ENCODE data around the gene TMEM182.

The TMEM182 gene

DNA sequence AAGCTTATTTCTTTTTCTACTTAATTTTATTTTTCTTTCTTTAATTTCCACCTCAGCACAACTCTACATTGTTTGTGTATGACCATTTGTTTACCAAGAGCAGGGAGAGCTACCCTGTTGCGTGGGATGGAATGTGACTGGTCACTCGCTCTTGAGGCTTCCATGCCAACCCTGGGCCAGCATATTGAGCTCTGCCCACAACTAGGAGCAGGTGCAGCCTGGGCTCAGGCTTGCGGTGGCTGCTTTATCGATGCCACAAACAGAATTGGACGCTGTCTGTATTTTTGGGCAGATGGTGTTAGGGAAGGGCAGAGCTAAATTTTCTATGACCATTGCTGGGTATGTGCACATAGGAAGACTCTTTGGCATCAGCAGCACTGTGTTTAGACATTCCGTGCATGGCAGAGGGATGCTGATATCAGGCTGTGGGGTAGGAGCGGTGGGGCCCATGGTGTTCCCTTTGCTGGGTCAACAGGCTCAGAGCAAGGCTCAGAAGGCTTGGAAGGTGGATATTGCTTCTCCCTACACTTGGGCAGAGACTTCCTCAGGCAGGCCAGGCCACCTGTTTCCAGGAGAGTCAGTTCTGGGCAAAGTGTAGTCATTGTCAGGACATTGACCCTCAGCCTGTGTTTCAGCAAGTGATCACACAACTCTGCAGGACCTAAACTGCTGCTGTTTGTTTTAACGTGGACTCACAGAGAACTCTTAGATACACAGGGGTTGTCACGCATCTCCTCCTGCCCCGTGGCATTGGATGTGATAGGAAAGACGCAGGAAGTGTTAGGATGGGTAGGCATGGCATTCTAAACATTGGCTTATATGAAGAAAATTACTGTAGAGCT is 40.2 kb downstream of the TMEM182 start:
- DNase-seq (ENCODE audit: low spot score) = no peak

DNA sequence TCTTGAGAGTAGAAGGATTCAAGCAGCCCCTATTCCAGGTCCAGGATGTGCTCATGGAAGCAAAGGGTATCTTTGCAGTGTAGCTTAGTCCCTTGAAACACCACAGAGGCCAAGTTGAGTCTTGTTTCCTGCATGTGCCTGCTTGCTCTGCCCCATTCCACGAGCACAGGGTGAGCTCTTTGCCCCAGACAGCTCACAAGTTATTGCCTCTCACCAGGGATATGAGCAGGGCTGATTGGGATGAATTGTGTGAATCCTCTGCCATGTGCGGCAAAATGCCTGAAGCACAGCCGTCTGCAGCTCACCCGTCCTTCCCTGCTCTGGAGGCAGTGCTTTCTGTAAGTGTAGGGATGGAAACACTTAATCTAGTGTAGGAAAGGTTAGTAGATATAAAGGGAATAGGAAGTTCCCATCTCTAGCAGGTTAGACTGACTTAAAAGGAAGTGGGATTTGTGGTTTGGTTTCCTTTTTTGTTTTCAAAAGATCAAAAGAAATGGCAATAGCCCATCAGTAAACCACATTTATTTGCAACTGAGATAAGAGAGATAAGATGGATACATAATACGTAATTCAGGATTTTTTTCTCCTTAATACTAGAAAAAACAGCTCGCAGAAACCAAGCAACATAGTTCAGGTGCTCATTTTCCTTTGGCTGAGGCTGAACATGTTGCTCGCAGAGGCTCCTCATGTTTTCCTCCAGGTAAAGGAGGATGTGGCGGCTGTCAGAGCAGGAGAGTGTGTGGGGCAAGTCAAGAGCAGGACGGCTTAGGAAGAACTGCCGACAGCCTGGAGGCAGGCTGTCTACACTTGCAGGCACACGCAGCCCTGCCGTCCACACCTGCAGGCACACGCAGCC is 41.4 kb downstream of the TMEM182 start:
- DNase-seq (ENCODE audit: low spot score) = no peak

DNA sequence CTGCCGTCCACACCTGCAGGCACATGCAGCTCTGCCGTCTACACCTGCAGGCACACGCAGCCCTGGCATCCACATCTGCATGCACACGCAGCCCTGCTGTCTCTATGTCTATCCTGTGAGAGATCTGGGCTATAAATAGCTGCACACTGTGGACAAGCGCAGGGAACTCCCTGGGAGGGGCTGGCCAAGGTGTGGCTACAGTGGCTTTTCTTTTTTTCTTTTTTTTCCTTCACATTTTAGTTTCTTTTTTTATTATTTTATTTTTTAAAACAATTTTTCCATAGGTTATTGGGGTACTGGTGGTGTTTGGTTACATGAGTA is 42.0 kb downstream of the TMEM182 start:
- DNase-seq (ENCODE audit: low spot score) = no peak

GRCh38 chr2:102806250-102806837 is 44.5 kb downstream of the TMEM182 start:
- DNase-seq (ENCODE audit: low spot score) = peak; percentile 19

DNA sequence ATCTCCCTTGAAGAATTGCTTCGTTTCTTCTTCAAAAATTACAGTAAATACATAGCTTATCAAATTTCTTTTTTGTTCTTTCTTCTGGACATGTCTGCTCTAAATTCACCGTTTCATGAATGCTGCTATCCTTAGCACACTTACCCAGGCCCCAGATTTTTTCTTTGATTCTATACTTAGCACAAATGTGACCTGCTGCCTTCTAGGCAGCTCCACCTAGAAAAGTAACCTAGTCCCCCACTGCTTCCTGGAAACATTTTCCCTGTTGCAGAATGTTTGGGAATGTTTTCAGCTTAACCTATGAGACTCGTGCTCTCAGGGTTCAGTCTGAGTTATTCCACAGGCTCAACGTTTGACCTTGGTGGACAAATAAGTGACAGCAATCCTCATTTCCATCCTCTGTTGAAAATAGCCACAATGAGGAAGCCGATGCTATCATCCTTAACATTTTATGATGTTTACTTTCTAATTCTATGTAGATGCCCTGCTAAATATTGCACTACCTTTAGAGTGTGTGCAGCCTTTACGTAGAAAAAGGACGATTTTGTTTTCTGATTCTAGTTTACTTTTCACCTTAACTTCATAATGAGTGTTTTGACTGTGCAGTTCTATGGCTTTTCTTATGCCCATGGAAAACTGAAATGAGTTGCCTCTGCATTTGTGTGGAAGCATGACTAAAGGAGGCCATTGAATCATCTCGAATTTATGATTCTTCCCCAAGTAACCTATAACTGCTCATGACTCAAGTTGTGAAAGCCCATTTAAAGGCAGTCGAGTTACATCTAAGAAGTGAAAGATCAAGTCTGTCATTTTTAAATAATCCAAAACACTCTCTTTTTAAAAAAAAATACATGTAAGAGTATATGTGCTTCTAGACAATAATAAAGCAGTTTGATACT is 47.7 kb downstream of the TMEM182 start:
- no peak for DNase-seq (ENCODE audit: low spot score)

DNA sequence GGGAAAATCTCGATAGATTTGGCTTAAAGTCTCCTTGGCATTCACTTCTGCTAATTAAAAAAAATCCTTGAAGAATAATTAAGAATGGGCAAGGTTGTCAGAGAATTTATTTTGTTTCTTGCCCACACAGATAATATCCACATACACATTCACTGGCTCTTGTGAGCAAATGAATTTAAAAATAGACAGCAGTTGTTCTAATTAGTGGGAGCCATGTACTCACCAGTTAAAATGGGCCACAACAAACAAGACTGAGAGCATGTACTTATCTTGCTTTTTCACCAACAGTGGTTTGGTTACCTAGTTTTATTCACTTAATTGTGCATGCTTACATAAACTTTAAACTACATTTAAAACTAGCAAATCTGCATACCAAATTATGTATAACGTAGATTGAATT is 53.5 kb downstream of the TMEM182 start:
- DNase-seq (ENCODE audit: low spot score) = no peak

DNA sequence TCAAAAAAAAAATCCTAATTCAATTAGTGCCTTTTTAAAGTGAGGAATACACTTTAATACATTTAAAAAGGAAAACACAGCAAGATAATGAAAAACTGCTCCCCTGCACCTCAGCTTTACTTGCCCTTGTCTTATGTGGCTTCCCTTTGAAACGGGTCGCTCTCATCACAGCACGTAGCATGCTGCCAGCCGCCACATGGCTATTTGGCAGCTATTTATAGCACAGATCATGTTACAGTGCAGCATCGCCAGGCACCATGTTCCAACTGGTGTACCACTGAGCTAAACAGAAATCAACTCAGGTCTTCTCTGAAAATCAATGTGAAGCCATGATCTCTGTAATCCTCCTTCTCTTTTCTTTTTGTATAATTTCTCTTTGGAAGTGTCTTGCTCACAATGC is 65.1 kb downstream of the TMEM182 start:
- no peak for DNase-seq (ENCODE audit: low spot score)

DNA sequence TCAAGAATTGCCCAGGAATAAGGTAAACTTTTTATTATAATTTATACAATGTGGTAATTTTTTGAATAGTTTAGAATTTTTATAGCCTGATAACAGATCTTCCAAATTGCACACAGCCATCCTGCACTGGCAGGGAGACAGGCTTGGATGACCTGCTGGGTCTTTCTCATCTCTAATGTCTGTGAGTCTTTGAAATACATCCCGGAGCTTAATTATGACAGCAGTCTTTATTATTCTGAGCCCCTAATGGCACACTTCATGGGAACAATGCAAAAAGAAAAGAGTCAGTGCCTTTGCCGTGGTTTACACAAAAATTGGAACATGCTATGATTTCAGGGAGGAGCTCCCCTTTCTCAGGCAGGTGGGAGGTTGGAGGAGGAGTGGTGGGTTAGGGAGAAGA is 71.0 kb downstream of the TMEM182 start:
- no peak for DNase-seq (ENCODE audit: low spot score)

GRCh38 chr2:102834523-102835273 is 72.9 kb downstream of the TMEM182 start:
- no peak for DNase-seq (ENCODE audit: low spot score)

DNA sequence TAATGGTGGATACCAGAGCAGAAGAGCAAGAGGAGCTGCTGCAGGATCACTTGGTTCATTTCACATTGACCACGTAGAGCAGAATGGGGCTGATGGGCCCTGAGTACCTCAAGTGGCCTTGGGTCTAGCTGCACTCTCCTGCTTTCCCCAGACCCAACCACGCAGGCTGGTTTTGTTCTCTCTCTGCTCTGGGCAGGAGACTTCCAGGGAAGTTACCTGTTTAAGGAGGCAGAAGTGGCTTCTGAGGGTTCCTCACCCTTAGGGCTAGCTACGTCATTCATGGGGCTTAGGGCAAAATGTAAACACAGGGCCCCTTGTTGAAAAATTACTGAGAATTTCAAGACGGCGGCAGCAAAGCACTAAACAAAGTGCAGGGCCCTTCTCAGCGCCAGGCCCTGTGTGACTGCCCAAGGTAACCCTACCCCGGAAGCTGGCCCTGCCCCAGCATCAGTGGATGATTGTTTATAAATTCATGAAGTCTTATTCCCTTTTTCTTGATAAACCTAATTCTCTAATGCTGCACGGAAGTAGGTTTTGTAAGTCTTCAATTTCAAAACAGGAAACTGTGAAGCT is 75.9 kb downstream of the TMEM182 start:
- no peak for DNase-seq (ENCODE audit: low spot score)

DNA sequence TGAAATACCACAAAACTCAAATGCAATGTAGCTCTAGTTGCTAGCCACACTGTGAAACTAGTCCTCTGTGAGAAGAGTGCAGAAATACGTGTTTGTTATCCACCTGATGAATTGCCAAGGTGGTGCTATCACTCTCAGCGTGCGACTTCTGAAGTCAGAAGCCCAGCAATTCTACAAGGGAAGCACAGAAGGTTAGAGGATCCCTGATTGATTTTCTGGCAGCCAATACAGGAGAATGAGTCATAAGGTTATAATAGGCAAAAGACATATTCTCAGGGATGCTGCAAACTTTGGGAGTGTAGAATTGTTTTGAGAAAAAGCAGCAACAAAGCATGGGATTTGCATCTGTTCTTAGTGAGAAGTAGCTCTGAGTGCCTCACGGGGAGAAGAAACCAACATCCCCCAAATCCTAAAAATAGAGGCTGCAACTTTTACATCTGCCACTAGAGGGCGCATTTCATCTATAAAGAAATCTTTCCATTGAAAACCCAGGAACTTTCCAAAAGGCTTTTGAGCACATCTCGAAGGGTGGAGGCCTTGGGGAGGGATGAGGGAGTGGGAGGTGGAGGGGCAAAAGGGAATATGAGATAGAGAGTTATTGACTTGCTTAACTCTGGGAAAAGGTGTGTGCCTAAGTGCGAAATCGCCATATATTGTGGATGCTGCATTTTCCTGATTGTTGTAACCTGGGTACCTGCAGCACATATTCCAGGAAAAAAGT is 78.0 kb downstream of the TMEM182 start:
- DNase-seq (ENCODE audit: low spot score) = peak; percentile 55

DNA sequence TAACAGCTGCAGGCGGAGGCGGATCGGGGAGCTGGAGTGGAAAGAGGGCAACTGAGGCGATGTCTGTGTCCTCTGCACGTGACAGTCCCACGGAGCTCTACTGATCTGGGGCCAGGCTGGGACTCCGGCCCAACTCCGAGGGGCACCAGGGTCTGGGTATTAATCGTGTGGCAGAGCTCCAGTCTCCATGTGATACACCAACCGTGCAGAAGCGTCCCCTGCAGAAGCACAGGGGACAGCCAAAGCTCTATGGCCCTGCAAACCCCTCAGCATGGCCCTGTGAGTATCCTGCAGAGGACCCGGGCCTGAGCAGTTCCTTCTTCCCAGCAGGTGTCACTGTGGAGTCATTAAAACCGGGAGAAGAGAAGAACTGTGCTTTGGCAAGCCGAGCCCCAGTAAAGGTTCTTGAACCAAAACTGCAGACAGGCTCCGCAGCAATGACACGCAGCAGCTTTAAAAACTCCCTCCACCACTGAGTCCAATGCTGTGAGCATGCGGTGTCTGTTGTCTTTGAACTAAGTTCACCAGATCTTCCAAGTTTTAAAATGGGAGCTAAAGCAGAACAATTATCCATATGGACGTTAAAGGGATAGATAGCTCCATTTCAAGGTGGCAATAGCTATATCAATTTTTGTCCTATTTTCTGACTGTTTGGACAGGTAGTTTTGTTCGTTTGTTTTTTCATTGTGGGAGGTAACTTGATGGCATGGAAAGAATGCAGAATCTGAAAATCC is 79.4 kb downstream of the TMEM182 start:
- DNase-seq (ENCODE audit: low spot score) = no peak

- no peak for DNase-seq (ENCODE audit: low spot score)
These were observed 82.1 kb downstream of the TMEM182 start for GRCh38 chr2:102843764-102844443.

GRCh38 chr2:102844911-102845310 is 83.1 kb downstream of the TMEM182 start:
- DNase-seq (ENCODE audit: low spot score) = no peak

GRCh38 chr2:102848366-102848839 is 86.6 kb downstream of the TMEM182 start:
- no peak for DNase-seq (ENCODE audit: low spot score)

- DNase-seq (ENCODE audit: low spot score) = no peak
These were observed 89.1 kb downstream of the TMEM182 start for GRCh38 chr2:102850888-102851287.

DNA sequence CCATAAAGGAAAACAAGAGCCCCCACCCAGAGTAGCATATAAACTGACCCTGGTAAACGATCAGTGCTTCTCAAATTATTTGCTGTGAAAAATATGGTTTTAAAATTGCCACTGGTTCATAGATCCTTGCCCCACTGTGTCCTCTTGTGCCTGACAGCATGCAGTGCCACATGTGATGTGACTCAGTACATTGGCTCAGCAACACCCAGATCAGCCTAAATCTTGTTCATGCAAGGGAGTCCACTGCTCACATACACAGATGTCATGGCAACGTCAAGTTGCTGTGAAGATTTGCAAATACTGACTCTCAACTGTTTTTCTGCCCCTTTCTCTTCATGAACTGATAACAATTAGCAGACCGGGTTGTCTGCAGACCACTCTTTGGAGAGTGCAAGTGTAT is 91.0 kb downstream of the TMEM182 start:
- no peak for DNase-seq (ENCODE audit: low spot score)

Measured in hematopoietic multipotent progenitor cell treated with erythropoietin and hydrocortisone succinate and interleukin-3 and kit ligand, for 15 days (in vitro differentiated cells).